ENCODE measurements around the gene ADCY1.

DNA sequence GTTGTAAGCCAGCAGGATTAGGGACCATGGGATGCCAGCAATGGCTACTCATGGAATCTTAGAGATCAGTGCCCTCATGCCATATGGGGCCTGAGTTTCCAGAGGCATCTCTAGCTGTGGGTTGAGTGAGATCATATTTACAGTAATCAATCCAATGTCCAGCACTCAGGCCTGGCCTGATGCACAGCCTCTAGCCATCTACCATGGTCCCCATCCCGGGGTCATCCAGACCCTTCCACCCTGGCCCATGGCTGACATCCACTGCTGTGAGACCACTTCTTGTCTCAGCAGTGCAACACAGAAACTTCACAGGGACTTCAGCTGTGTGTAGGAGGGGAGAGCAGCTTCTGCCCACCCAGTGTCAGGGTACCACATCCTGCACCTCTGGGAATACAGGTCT lies 6.5 kb upstream of the ADCY1 start:
- TF ChIP-seq CTCF (IDR thresholded peaks at IDR 0.05; ENCODE audit: extremely low read depth in 1 of 2, insufficient read depth in 1 of 2, low read depth in 1 of 2, low read length in 2 of 2) (no peak), POLR2A (IDR thresholded peaks at IDR 0.05; ENCODE audit: low read depth, low read length) (no peak), EZH2 (IDR thresholded peaks at IDR 0.05; ENCODE audit: borderline replicate concordance, low read depth, low read length, severe bottlenecking) (no peak), POLR2AphosphoS5 (IDR thresholded peaks at IDR 0.05; ENCODE audit: insufficient read depth, low read depth, low read length) (no peak), MAX (IDR thresholded peaks at IDR 0.05; ENCODE audit: insufficient read depth, insufficient read length) (no peak), MYC (IDR thresholded peaks at IDR 0.05; ENCODE audit: low read depth, low read length) (no peak), JUN (IDR thresholded peaks at IDR 0.05; ENCODE audit: borderline replicate concordance, insufficient read depth, insufficient read length, low read depth) (no peak)

Data from endothelial cell of umbilical vein (primary cell).